Erythroblast (primary cell): ENCODE data around the gene CACTIN.

Source experiments
- GATA1 ChIP-seq: IDR thresholded peaks from 2 replicates; pipeline ENCODE4 v1.6.1; 2011; ENCODE audit warnings: low read depth, mild to moderate bottlenecking, control low read depth, low read length, moderate library complexity
- POLR2A ChIP-seq: IDR thresholded peaks from 2 replicates; pipeline ENCODE4 v1.6.1; 2011; ENCODE audit warnings: mild to moderate bottlenecking, low read length

DNA sequence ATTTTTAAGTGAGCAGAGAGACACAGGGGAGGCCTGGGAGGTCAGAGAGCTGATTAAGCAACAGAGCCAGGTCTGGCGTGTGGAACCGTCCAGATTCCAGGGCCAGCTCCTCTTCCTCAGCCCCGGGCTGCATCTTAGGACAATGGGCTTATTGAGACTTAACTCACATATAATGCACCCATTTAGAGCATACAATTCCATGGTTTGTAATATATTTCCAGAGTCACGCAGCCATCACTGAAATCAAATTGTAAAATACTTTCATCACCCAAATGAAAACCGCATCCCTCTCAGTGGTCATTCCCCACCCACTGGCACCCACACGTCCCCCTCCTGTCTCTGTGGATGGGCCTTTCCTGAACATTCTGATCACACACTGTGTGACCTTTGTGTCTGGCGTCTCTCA is 56.0 kb downstream of the CACTIN start:
- no peak for TF ChIP-seq POLR2A
- no peak for TF ChIP-seq GATA1
